Bronchus fibroblast of lung (primary cell): ENCODE data around the gene RRP1B. TPM values are rescaled to one million over a fixed set of nuclear protein-coding genes. Genes with fewer than 3 reads are reported as not detected.

Experiments used
- total RNA-seq: library from RNA; depleted of rRNA; stranded (reverse); fragments of >200 nt; gene quantifications from 2 replicates; pipeline ENCODE4 v1.2.3, GENCODE V29; 2015

Gene RRP1B, protein sequence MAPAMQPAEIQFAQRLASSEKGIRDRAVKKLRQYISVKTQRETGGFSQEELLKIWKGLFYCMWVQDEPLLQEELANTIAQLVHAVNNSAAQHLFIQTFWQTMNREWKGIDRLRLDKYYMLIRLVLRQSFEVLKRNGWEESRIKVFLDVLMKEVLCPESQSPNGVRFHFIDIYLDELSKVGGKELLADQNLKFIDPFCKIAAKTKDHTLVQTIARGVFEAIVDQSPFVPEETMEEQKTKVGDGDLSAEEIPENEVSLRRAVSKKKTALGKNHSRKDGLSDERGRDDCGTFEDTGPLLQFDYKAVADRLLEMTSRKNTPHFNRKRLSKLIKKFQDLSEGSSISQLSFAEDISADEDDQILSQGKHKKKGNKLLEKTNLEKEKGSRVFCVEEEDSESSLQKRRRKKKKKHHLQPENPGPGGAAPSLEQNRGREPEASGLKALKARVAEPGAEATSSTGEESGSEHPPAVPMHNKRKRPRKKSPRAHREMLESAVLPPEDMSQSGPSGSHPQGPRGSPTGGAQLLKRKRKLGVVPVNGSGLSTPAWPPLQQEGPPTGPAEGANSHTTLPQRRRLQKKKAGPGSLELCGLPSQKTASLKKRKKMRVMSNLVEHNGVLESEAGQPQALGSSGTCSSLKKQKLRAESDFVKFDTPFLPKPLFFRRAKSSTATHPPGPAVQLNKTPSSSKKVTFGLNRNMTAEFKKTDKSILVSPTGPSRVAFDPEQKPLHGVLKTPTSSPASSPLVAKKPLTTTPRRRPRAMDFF
- total RNA-seq = 24.5 and 26.2 TPM in 2 replicates

DNA sequence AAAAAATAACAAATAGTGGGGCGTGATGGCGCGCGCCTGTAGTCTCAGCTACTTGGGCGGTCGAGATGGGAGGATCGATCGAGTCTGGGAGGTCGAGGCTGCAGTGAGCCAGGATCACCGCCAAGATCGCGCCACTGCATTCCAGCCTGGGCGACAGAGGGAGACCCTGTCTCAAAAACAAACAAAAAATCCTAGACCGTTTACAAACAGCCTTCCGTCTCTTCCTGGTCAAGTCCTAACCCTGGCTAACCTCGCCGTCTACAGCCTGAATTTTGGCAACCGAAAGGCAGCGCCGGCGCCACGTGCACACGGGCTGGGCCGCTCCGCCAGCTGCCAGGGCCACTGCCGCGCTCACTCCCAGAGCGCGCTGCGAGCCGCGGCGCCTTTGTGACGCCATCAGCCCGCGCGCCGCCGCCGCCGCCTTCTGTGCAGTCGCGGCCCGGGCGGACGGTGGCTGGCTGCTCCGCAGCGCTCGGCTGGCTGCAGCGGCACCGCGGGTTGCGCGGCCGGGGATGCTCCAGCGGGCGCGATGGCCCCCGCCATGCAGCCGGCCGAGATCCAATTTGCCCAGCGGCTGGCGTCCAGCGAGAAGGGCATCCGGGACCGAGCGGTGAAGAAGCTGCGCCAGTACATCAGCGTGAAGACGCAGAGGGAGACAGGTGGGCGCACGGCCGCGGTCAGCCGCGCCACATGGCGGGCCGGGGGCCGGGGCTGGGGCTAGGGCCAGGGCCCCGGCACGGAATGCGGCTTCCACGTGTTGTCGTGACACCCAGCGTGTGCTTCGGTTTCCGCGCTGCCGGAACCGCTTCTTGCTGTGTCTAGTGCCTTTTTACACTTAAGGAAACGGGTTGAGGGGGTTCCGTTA lies at the start of gene RRP1B, which contains the start of gene HSF2BP:
Gene RRP1B (plus strand): TSS at position 425 of the 865 bp plus-strand sequence. CDS start 105 bp downstream, at position 530.
Gene HSF2BP (minus strand): TSS at position 353 of the 865 bp plus-strand sequence. CDS start 1,392 bp downstream, outside the sequence.

DNA sequence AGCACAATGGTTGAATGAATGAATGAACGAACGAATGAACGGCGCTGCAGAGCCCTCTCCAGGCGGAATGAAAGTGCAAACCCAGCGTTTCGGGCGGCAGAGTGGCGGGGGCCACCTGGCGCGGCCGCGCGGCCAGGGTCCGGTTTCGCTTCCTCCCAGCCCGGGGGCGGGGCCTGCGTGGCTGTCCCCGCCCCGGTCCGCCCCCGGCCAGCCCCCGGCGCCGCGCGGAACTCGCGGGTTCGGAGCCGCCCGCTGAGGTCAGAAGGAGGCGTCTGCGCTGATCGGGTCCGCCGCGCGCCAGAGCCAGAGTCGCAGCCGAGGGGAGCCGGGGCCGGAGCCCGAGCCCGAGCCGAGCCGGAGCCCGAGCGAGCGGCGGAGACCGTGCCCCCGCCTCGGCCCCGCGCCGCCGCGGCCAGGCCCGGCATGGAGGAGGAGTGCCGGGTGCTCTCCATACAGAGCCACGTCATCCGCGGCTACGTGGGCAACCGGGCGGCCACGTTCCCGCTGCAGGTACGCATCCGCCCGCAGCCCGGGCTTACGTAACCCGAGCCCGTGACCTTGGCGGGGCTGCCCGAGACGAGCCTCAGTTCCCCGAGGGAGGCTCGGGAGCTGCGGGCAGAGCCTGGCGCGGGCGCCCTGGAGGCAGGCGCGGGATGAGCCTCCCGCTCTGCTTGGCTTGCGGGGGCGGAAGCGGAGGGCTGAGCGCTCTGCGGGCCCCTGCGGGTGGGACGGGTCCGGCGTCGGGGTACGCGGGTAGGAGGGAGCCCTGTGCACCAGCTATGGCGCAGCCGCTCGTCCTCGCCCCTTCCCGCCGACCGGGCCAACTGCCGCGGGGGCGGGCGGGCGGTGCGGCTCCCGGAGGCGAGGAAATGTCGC lies 59.8 kb downstream of the RRP1B start, which contains the start of gene PDXK:
Gene PDXK (plus strand): TSS at position 258 of the 876 bp plus-strand sequence. CDS start 166 bp downstream, at position 424.

Other genes with a start within 250 kb of the RRP1B start
- gene SIK1, start 232.4 kb upstream of the RRP1B start, total RNA-seq = 0.17 TPM in 1 of 2 replicates, not detected in the other
- 0.34 and 0.45 TPM in 2 replicates for gene HSF2BP, start 72 bp upstream of the RRP1B start, total RNA-seq
- gene PDXK, start 59.6 kb downstream of the RRP1B start, total RNA-seq = 51.9 and 67.3 TPM in 2 replicates
- gene CSTB, start 116.7 kb downstream of the RRP1B start, total RNA-seq = 7.0 and 8.1 TPM in 2 replicates
- gene RRP1, start 130.0 kb downstream of the RRP1B start, total RNA-seq = 16.5 and 18.0 TPM in 2 replicates
- 35.2 and 37.5 TPM in 2 replicates for gene AGPAT3, start 205.7 kb downstream of the RRP1B start, total RNA-seq